Vagina (tissue), 2 donors: ENCODE measurements around the gene PRSS38.

Experiments used
- CTCF ChIP-seq, 3 experiments: fragments of 450-650 bp in 2 of 3; fragments of 200-600 bp in 1 of 3; sonication (generic) in 1 of 3; IDR thresholded peaks; one replicate each; pipeline ENCODE4 v1.5.1; 2017 to 2019; ENCODE audit warnings: antibody characterized with exemption in 3 of 3, mild to moderate bottlenecking in 2 of 3, moderate library complexity in 2 of 3
- POLR2A ChIP-seq, 2 donors: fragments of 450-650 bp; IDR thresholded peaks; one replicate each; pipeline ENCODE4 v1.6.1; 2017; ENCODE audit warnings: antibody characterized with exemption in 2 of 2, mild to moderate bottlenecking in 2 of 2, moderate library complexity in 2 of 2
- POLR2AphosphoS5 ChIP-seq, 2 donors: sonication (generic); formaldehyde crosslinking; IDR thresholded peaks; one replicate each; pipeline ENCODE4 v1.9.0; 2017; ENCODE audit warnings: antibody characterized with exemption in 2 of 2, mild to moderate bottlenecking in 2 of 2, low read depth in 1 of 2; ENCODE audit not compliant: insufficient read depth in 1 of 2

- TF ChIP-seq CTCF (IDR thresholded peaks at IDR 0.05) (no peak), POLR2A (IDR thresholded peaks at IDR 0.05) (no peak), POLR2AphosphoS5 (IDR thresholded peaks at IDR 0.05; ENCODE audit: insufficient read depth in 1 of 2, low read depth in 1 of 2) (no peak)
Measured at GRCh38 chr1:227785094-227785804, 30.2 kb upstream of the PRSS38 start.
